Left cardiac atrium (tissue), 4 donors: ENCODE results near the gene KCNIP1. TPM values are rescaled to one million over a fixed set of nuclear protein-coding genes. Genes with fewer than 3 reads are reported as not detected.

Source experiments
- ATAC-seq, 2 donors: fragments of 200-7000 bp; cut with Tn5 transposase; one replicate each; pipeline ENCODE4 v1.9.1; 2020; ENCODE audit warnings: mild to moderate bottlenecking in 2 of 2, moderate library complexity in 2 of 2
- DNase-seq: peaks from one replicate; pipeline ENCODE4 v3.0.0-alpha.2; 2020
- intact Hi-C, 2 donors: fragments of 100-400 bp; cut with DNase I; formaldehyde crosslinking; loops; one replicate each; pipeline versions ENCODE4 v1.14.1 to v1.15.1; 2022 to 2023
- total RNA-seq, 2 donors: library from RNA; stranded (reverse); fragmentation: NEBNext Ultra II Directional; extraction: Animal tissue kit (Norgen Biotek cat#: 25700); gene quantifications; one replicate each; pipeline ENCODE4 v1.2.1, GENCODE V29; 2021
- donor health status: DM: no; HTN: yes; CAD: no.
- donor health status: DM: no; HTN: yes; CAD: no; lungs with severe emphysema.
- donor health status: DM: yes; HTN: yes; CAD: no.
- donor health status: Dilated cardiomyopathy.

The KCNIP1 gene
- total RNA-seq, 2 donors from 2014 or later: not detected

DNA sequence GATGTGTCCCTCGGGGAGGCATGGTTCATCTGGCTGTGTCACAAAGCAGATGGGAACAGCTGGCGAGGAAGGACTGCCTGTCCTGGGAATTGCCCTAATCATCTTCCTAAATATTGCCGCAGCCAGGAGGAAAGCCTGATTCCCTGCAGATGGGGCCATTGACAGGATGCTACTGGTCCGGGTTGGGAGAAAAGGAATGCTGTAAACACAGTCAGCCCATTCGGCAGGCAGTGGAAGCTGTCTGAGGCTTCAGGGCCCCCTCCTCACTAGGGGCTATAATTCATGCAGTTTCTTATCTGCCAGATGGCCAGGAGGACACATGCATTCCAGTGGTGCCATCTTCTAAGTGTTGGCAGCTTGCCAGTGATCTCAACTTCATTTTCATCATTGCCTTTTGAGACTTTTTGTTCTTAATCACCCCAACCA, 110.3 kb downstream of the KCNIP1 start:
- ATAC-seq (no peak), DNase-seq (no peak)
- intact Hi-C loops: no loop called here

DNA sequence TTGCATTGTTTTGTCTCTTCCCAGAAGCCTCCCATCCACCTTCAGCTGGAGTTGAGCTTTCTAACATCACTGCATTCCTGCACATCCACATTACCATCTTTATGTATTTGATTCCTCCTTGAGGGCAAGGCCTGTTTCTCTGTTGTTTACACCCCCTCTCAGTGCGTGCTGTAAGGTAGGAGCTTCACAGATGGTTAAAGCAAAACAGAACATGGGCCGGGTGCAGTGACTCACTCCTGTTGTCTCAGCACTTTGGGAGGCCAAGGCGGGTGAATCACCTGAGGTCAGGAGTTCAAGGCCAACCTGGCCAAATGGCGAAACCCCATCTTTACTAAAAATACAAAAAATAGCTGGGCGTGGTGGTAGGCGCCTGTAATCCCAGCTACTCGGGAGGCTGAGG, 110.9 kb downstream of the KCNIP1 start:
- intact Hi-C loops: no loop called here
- peak in 1 of 2 donors; percentile 77 for ATAC-seq
- DNase-seq: no peak

DNA sequence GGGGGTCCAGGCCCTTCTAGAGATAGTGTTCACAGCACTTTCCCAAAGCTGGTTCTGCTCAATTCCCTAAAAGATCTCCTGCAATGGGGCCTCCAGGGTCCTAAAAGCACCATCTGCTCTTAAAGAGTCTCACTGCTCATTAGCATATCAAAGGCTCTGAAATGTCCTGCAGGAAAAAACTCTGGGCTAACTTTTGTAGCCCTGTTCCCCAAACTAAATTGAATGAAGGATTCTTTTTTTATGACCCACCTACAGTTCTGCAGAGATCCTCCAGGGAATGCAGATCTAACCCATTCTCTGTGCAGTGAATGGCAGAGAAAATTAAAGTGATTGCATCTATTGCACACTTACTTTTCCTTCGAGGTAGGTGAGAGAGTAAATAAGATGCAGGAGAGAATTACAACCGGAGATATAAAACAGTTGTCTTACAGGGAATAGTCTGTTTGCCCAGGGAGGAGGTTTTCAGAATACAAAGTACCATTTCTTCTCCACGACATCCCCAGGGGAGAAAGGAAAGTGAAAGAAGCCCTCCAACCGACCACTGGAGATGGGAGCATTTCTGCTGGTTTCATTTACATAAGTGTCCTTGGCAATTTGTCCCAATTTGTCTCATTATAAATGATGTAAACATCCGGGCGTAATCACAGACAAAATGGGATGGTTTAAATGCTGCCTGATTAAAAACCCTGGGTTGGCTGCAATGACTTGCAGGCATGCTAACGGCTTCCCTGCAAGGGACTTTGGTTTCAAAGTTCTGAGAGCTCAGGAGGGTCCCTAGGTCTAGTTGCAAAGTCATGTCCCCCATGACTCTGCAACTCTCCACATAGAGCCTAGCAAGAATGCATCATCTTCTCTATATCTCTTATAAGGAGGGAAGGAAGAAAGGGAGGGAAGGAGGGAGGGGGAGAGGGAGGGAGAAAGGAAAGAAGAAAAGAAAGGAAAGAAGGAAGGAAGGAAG, 114.0 kb downstream of the KCNIP1 start:
- intact Hi-C loops: no loop called here
- DNase-seq: no peak
- no peak for ATAC-seq

DNA sequence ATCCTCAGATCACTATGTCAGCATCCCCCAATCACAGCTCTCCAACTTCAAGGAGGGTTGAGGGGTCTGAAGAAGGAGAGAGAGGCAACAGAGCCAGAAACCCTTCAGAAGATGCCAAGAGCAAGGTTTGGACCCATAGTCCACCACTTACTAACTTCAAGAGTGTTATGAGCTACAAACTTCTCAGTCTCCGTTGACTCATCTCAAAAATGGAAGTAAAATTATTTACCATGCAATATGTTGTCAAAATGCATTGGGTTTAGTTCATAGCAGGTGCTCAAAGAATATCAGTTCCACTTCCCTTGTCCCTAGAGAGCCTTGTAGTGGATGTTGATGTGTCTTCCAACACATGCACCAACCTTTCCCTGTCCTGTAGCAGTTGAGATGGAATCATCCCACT, 116.0 kb downstream of the KCNIP1 start:
- no peak for DNase-seq
- intact Hi-C loops: loop anchor here in 1 of 2 donors (10.0 kb wide), 1 partner anchor 395 kb away; no protein-coding TSS in a partner anchor
- ATAC-seq: no peak

DNA sequence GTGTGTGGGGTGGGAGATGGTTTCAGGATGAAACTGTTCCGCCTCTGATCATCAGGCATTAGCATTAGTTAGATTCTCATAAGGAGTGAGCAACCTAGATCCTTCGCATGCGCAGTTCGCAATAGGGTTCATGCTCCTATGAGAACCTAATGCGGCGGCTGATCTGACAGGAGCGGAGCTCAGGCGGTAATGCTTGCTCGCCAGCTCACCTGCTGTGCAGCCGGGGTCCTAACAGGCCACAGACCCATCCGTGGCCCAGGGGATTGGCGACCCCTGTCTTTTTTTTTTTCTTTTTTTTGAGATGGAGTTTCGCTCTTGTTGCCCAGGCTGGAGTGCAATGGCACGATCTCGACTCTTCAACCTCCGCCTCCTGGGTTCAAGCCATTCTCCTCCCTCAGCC, 119.1 kb downstream of the KCNIP1 start:
- intact Hi-C loops: loop anchor here in 1 of 2 donors (2.0 to 10.0 kb wide), 2 partner anchors 188 to 398 kb away; no protein-coding TSS in a partner anchor
- DNase-seq (no peak), ATAC-seq (no peak)

DNA sequence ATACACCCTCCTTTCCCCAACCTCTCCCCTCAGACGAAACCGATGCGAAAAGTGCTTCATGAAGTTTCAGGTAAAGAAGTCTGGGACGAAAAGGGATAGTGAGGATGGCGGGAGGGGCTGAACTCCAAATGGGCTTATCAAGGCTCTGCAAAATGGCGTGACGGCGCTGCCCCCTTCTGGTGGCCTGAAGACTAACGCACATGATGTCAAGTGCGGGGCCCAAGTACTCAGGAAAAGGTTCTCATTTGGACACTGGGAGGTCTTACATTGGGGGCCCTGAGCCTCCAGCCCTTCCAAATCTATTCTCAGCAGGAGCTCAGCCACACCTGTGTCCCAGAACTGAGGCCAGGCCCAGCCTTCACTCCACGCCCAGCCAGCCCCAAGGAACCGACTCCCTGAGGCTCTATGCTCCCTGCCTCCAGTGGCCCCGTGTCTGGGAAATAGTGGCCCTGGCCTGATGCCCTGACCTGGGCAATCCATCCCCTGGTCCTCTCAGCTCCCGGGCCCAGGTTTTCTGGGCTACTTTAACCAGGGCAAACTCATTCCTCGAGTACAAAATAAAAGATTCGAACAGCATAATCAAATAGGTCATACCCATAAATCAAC, 119.9 kb downstream of the KCNIP1 start:
- intact Hi-C loops: loop anchor here in 1 of 2 donors (2.0 to 10.0 kb wide), 2 partner anchors 189 to 399 kb away; no protein-coding TSS in a partner anchor
- peak; percentile 63 for ATAC-seq
- DNase-seq: peak; percentile 38

DNA sequence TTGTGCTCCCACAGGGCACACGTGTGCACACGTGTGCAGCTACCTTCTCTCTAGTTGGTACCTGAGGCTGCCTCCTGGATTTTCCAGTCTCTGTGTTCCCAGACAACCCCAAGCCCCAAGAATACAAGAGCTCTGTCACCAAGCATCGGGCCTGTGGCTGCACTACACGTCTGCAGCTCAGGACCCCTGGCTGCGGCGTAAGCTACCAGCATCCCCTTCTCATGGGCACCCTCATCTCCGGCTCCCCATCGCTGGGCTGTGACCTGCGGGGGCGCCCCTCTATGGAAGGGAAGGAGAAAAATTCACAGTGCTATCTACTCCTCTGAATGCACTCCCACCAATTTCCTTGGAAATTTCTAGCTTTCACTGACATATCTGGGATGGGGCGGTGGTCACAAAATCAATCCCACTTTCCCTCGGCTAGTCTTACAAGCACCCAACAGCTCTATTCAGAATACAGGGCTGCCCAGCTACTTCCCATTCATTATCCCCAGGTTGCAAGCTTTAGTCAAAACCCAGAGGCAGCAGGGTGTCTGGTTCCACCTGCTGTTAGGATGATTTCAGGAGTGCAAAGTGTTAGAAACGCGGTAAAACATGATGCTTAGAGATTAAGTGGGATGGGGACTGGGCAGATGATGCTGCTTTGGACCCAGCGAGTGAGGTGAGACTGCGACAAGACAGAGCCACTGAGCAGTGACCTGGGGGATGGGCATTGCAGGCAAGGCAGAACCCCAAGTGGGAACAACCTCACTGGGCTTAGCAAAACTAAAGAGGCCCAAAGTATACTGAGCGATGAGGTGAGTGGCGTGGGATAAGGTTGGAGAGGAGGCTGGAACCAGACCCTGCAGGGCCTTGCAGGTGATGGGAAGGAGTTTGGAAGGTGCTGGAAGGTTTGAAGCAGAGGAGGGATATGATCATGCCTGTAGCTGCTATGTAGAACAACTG, 121.7 kb downstream of the KCNIP1 start:
- no peak for ATAC-seq
- intact Hi-C loops: loop anchor here (5.0 to 10.0 kb wide), 2 partner anchors 188 to 401 kb away; no protein-coding TSS in a partner anchor
- no peak for DNase-seq

DNA sequence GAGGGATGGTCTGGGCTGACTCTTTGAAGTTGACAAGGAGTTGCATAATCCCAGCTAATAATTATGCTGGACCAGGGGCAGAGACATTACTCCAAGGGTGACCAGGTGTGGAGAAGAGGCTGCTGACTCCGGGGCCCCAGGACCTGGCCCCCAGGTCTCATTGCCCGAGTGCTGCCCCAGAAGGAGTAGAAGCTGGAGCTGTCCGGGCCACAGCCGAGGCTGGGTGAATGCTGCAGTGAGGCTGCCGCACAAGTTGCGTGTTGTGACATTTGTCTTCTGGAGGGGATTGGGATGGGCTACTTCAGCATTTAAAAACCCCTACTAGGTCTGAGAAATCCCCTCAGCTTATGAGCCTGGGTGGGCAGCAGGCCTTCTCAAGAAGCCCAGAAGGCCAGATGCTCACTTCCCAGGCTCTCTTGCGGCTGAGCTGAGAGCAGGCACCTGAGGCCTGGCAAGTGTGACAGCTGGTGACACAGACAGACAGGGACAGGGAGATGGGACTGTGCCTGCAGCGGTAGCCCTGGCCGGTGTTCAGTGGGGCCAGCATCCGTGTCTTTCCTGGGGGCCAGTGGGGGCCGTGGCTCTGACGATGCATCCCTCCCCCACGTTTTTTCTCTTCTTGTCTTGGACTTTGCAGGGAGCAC, 122.8 kb downstream of the KCNIP1 start:
- no peak for DNase-seq
- intact Hi-C loops: loop anchor here (5.0 to 10.0 kb wide), 2 partner anchors 189 to 402 kb away; no protein-coding TSS in a partner anchor
- no peak for ATAC-seq

DNA sequence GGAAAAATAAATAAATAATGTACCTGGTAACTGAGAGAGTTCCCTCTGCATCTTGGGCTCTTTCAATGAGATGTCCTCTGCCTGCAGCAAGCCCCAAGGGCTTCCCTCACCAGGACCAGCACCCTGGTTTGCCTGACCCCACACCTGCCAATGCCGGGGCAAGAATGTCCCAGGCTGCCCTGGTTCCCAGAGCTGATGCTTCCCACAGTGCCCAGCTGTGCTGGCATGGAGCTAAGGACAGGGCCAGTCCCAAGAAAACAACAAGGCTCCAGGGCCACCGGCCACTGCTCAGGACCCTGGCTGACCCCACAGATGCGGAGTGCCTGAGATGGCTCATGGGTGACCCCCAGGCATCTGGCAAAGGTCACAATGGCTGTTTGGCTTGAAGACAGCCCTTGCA, 123.5 kb downstream of the KCNIP1 start:
- intact Hi-C loops: loop anchor here (5.0 to 10.0 kb wide), 2 partner anchors 190 to 402 kb away; no protein-coding TSS in a partner anchor

DNA sequence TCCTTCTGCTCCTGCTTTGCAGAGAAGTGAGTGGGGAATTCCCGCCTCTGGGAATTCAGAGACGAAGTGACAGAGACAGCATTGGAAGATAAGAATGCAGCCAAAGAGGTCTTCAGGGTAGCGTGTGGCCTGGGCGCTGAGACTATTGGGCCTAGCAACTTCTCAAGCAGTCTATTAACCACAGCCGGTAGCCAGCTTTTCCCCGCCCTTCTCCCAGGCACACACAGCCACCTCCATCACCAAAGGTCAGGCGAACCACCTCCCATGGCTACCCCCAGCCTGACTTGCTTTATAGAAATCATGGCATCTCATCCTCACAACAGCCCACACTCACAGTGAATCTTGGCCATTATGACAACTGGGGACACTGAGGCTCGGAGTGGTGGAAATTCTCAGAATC, 124.2 kb downstream of the KCNIP1 start:
- no peak for DNase-seq
- ATAC-seq: no peak
- intact Hi-C loops: loop anchor here (5.0 to 10.0 kb wide), 2 partner anchors 191 to 403 kb away; no protein-coding TSS in a partner anchor

More for the DNA sequence above, 123.5 kb downstream of the KCNIP1 start:
- DNase-seq (no peak), ATAC-seq (no peak)

DNA sequence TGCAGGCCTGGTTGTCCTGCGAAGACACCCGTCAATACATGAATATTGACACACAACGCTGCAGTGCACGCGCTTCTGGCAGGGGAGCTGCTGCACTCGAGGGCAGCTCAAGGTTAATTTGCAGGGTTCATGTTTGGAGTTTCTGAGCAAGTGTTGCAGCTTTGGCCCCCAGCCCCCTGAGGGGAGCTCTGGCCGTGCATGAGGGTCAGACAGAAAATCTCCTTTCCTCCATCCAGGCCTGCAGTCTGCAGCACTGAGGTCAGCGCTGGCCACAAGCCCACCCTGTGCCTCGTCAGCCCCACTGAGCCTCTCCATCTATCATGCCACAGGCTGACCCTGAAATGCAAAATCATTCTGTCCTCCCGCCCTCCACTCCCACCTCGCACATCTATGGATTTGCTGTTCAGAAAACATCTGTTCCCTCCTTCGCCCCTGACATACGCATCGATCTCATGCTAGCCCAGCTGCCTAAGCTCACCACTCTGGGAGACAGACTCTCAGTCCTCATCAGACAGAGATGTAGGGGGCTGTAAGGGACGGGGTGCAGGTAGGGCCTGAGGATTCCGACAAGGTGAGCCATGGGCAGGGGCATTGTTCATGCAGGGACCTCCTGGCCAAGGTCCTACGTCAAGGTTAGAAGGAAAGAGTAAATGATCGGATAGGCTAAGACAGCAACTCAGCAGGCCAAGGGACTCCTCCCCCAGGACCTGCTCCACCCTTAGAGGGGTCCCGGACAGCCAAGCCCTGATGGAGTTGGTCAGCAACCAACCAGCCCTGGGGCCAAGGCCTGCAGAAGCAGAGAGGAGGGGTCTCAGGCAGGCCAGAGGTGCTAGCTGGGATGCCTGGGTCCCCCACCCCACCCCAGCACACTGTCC, 125.1 kb downstream of the KCNIP1 start:
- DNase-seq: no peak
- ATAC-seq: no peak
- intact Hi-C loops: loop anchor here (5.0 to 10.0 kb wide), 2 partner anchors 192 to 404 kb away; no protein-coding TSS in a partner anchor

DNA sequence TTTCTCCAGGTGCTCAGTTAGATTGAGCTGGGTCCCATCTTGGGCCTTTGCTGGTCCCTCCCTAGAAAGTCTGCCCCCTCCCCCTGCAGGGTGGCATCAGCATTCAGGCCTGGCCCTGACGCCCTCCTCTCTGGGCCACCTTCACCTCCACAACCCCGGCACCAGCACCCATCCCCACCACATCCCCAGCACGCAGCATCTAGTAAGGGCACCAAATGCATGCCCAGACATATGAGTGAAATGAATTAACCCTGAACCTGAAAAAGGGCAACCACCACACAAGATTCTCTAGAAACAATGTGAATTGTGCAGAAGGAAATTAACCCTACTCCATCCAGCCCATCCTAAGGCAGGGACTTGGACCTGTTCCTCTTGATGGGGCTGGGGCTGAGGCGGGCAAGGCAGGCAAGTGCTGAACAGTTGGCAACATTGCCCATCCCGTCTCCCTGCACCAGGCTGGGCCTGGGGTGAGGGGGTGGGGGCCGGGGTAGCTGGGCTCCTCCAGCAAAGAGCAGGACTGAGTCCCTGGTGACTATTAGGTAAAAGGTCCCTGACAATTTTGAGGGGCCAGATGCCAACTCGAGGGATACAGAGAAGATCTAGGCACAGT, 125.9 kb downstream of the KCNIP1 start:
- no peak for DNase-seq
- intact Hi-C loops: loop anchor here (5.0 to 10.0 kb wide), 3 partner anchors 165 to 405 kb away; no protein-coding TSS in a partner anchor
- ATAC-seq: no peak

DNA sequence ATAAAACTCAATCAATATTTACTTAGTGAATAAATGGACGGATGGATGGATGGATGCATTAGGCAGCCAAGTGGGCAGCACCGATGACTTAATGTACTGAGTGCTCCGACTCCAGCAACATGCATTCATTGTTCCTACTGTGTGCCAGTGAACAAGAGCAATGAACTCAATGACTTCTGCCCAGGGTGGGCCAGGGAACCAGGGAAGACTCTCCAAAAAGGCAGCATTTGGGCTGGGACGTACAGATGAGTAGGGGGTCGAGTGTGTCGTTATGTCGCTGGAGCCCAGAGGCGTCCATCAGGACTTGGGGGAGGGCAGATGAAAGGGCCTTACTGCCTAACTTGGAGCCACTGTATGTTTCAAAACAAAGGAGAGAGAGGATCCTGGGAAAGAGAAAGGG, 126.4 kb downstream of the KCNIP1 start:
- ATAC-seq (no peak), DNase-seq (no peak)
- intact Hi-C loops: loop anchor here in 1 of 2 donors (10.0 kb wide), 1 partner anchor 165 kb away; no protein-coding TSS in a partner anchor

DNA sequence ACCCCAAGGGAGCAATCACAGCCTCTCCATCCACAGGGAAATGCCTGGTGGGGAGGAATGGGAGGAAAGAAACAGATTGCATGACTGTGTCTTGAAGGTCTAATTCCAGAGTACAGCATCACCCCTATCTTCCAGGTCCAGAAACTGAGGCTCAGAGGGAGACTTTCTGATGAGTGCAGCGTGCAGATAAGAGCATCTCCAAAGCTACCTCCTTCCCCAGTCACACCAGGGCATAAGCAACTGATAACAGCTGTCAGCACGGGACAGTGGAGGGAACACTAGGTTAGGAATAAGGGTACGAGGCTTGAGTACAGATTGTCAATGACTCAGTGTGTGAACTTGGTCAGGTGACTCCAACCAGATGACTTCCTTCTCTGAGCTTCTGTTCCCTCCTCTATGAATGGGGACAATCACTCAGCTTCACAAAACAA, 126.9 kb downstream of the KCNIP1 start:
- ATAC-seq: peak in 1 of 2 donors; percentile 45
- no peak for DNase-seq
- intact Hi-C loops: loop anchor here in 1 of 2 donors (10.0 kb wide), 1 partner anchor 164 kb away; no protein-coding TSS in a partner anchor

DNA sequence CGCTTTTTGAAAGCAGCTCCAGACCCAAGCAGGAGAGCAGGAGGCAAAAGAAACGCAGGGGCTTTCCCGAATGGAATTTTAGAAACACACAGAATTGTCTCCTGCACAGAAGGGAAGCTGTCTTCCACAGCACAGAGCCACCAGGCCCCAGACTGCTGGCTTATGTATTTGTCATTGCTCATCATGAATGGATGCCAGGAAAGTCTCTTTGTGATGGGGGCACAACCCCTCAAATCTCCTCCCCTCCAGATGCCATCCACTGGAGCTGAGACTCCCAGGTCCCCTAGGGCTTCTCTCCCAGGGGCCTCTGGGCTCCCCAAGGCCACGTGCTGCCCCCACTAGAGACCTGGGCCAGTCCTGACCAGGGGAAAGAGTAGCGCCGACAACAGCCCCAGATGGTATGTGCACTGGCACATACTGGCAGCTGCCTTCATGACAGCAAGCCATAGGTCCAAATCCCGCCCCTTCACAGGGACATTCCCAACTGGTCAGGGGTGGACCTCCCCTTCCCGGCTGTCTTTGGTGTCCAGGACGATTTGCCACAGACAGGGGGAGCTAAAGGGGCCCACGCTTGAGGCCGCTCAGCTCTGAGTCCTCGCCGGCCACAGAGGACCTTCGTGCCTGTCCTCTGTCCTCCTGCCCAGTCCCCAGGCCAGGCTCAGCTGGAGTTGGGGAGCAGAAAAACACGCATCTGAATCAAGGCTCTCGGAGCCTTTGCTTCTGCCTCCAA, 127.8 kb downstream of the KCNIP1 start:
- peak; percentile 17 to 30 for ATAC-seq
- intact Hi-C loops: loop anchor here in 1 of 2 donors (10.0 kb wide), 1 partner anchor 163 kb away; no protein-coding TSS in a partner anchor
- DNase-seq: peak; percentile 36
